ENCODE data around the gene NRXN3. TPM values are rescaled to one million over a fixed set of nuclear protein-coding genes. Genes with fewer than 3 reads are reported as not detected.

The NRXN3 gene
- total RNA-seq, 4 donors from 2014 or later = 0.04 to 0.16 TPM; not detected in 2

GRCh38 chr14:78308079-78308478 is 137.9 kb downstream of the NRXN3 start:
- TF ChIP-seq CTCF (IDR thresholded peaks at IDR 0.05 in 4 of 5, conservative IDR thresholded peaks at IDR 0.05 in 1 of 5) (no peak), POLR2A (IDR thresholded peaks at IDR 0.05) (no peak)
- no peak for DNase-seq
- in situ Hi-C loops (cut with MboI; ENCODE audit: low sequenced_read_pairs in 4 of 4) = no loop called here
- ATAC-seq = no peak
- Histone ChIP-seq H3K4me1 (no peaks in the 10 kb centered on the region), H3K36me3 (no peaks in the 10 kb centered on the region), H3K27me3 (peaks cover 0 to 3% (median 0%) of the 10 kb centered on the region in 3 donors), H3K27ac (no peak overlapping the region), H3K4me3 (no peak overlapping the region), H3K9me3 (no peaks in the 10 kb centered on the region)
- intact Hi-C loops (cut with DNase I; ENCODE audit: low total_unique reads) = no loop called here

GRCh38 chr14:78310272-78310671 is 140.1 kb downstream of the NRXN3 start:
- no peaks in the 10 kb centered on the region for H3K36me3 ChIP-seq
- TF ChIP-seq CTCF (IDR thresholded peaks at IDR 0.05 in 4 of 5, conservative IDR thresholded peaks at IDR 0.05 in 1 of 5) (no peak), POLR2A (IDR thresholded peaks at IDR 0.05) (no peak)
- ATAC-seq = no peak
- DNase-seq = no peak
- H3K27me3 ChIP-seq = peaks cover 0 to 7% (median 0%) of the 10 kb centered on the region in 3 donors
- no peak overlapping the region for H3K4me3 ChIP-seq
- H3K9me3 ChIP-seq = no peaks in the 10 kb centered on the region
- H3K27ac ChIP-seq = no peak overlapping the region
- in situ Hi-C loops (cut with MboI; ENCODE audit: low sequenced_read_pairs in 4 of 4) (no loop called here), intact Hi-C loops (cut with DNase I; ENCODE audit: low total_unique reads) (no loop called here)
- H3K4me1 ChIP-seq = no peaks in the 10 kb centered on the region

GRCh38 chr14:78313499-78313898 is 143.3 kb downstream of the NRXN3 start:
- DNase-seq = no peak
- intact Hi-C loops (cut with DNase I; ENCODE audit: low total_unique reads) = no loop called here
- H3K4me1 ChIP-seq = no peaks in the 10 kb centered on the region

GRCh38 chr14:78314484-78314883 is 144.3 kb downstream of the NRXN3 start:
- no peaks in the 10 kb centered on the region for H3K9me3 ChIP-seq
- in situ Hi-C loops (cut with MboI; ENCODE audit: low sequenced_read_pairs in 4 of 4) = no loop called here
- no peak for DNase-seq
- no peaks in the 10 kb centered on the region for H3K36me3 ChIP-seq
- H3K27me3 ChIP-seq = peaks cover 0 to 7% (median 0%) of the 10 kb centered on the region in 3 donors
- no peak for ATAC-seq
- intact Hi-C loops (cut with DNase I; ENCODE audit: low total_unique reads) = no loop called here
- H3K4me3 ChIP-seq = no peak overlapping the region
- no peaks in the 10 kb centered on the region for H3K4me1 ChIP-seq
- no peak overlapping the region for H3K27ac ChIP-seq
- no peak for TF ChIP-seq CTCF (IDR thresholded peaks at IDR 0.05 in 4 of 5, conservative IDR thresholded peaks at IDR 0.05 in 1 of 5)
- TF ChIP-seq POLR2A (IDR thresholded peaks at IDR 0.05) = no peak

More at GRCh38 chr14:78313499-78313898, 143.3 kb downstream of the NRXN3 start:
- Histone ChIP-seq H3K27ac (no peak overlapping the region), H3K4me3 (no peak overlapping the region), H3K36me3 (no peaks in the 10 kb centered on the region), H3K27me3 (peaks cover 0 to 7% (median 0%) of the 10 kb centered on the region in 3 donors), H3K9me3 (no peaks in the 10 kb centered on the region)
- TF ChIP-seq POLR2A (IDR thresholded peaks at IDR 0.05) = no peak
- TF ChIP-seq CTCF (IDR thresholded peaks at IDR 0.05 in 4 of 5, conservative IDR thresholded peaks at IDR 0.05 in 1 of 5) = no peak
- ATAC-seq = no peak
- in situ Hi-C loops (cut with MboI; ENCODE audit: low sequenced_read_pairs in 4 of 4) = no loop called here

GRCh38 chr14:78316052-78316451 is 145.9 kb downstream of the NRXN3 start:
- Histone ChIP-seq H3K4me1 (no peaks in the 10 kb centered on the region), H3K9me3 (no peaks in the 10 kb centered on the region), H3K27me3 (peaks cover 0 to 7% (median 0%) of the 10 kb centered on the region in 3 donors), H3K36me3 (no peaks in the 10 kb centered on the region), H3K27ac (no peak overlapping the region), H3K4me3 (no peak overlapping the region)
- intact Hi-C loops (cut with DNase I; ENCODE audit: low total_unique reads) (no loop called here), in situ Hi-C loops (cut with MboI; ENCODE audit: low sequenced_read_pairs in 4 of 4) (no loop called here)
- TF ChIP-seq CTCF (IDR thresholded peaks at IDR 0.05 in 4 of 5, conservative IDR thresholded peaks at IDR 0.05 in 1 of 5) (no peak), POLR2A (IDR thresholded peaks at IDR 0.05) (no peak)
- ATAC-seq (no peak), DNase-seq (no peak)
